Common myeloid progenitor, CD34-positive (primary cell): ENCODE data around the gene PRKCH.
"Not testable (repeated sequence)": the region's sequence is repeated elsewhere in the genome, so short reads cannot be mapped to it uniquely, and the experiment has no call there.

Experiments used
- CTCF ChIA-PET: fragments of 350-600 bp; sonication (Branson Sonifier 250); formaldehyde crosslinking; loops from one replicate; lab custom pipeline; 2021; ENCODE audit warnings: antibody characterized with exemption; lab: Charles Lee
- POLR2A ChIA-PET: fragments of 350-600 bp; sonication (Branson Sonifier 250); formaldehyde crosslinking; loops from one replicate; lab custom pipeline; 2021; ENCODE audit warnings: antibody characterized with exemption; lab: Charles Lee
- DNase-seq, 3 donors: peaks; one replicate each; pipeline versions ENCODE4 v3.0.0 to v3.0.0-alpha.2; 2013
- H3K27ac ChIP-seq, 2 experiments: 1 replicate in 1 of 2; 2 replicates in 1 of 2; pipeline ENCODE4 v1.7.0; 2013; ENCODE audit warnings: inconsistent platforms in 2 of 2, low read length in 2 of 2, mild to moderate bottlenecking in 2 of 2, low read depth in 1 of 2, moderate library complexity in 1 of 2; ENCODE audit not compliant: severe bottlenecking in 2 of 2, insufficient read depth in 1 of 2, poor library complexity in 1 of 2
- H3K27me3 ChIP-seq, 5 experiments: replicated peaks in 2 of 5; 1 replicate in 3 of 5; 2 replicates in 2 of 5; pipeline versions ENCODE4 v1.6.1 to v1.7.0; 2013; ENCODE audit warnings: low read length in 4 of 5, mild to moderate bottlenecking in 2 of 5, moderate library complexity in 2 of 5, inconsistent platforms in 1 of 5; ENCODE audit not compliant: insufficient read depth in 5 of 5, control insufficient read depth in 4 of 5
- H3K36me3 ChIP-seq, 4 experiments: 1 replicate in 2 of 4; 2 replicates in 2 of 4; pipeline versions ENCODE4 v1.6.1 to v1.7.0; 2013; ENCODE audit warnings: low read length in 3 of 4, control low read depth in 1 of 4, mild to moderate bottlenecking in 1 of 4; ENCODE audit not compliant: control insufficient read depth in 4 of 4, insufficient read depth in 4 of 4
- H3K4me1 ChIP-seq, 4 experiments: 1 replicate in 3 of 4; 2 replicates in 1 of 4; pipeline versions ENCODE4 v1.6.1 to v1.7.1; 2013; ENCODE audit warnings: low read length in 3 of 4, mild to moderate bottlenecking in 3 of 4, control low read depth in 1 of 4, inconsistent platforms in 1 of 4, moderate library complexity in 1 of 4; ENCODE audit not compliant: control insufficient read depth in 4 of 4, insufficient read depth in 4 of 4; ENCODE audit errors: control extremely low read depth in 1 of 4
- H3K4me3 ChIP-seq, 7 experiments: 1 replicate in 4 of 7; 2 replicates in 3 of 7; pipeline versions ENCODE4 v1.5.1 to v1.7.0; 2013; ENCODE audit warnings: mild to moderate bottlenecking in 7 of 7, low read length in 6 of 7, moderate library complexity in 6 of 7, inconsistent platforms in 2 of 7, low read depth in 2 of 7, control low read depth in 1 of 7; ENCODE audit not compliant: insufficient read depth in 4 of 7, control insufficient read depth in 1 of 7; ENCODE audit errors: extremely low read depth in 1 of 7
- H3K9me3 ChIP-seq, 5 experiments: 1 replicate in 4 of 5; 2 replicates in 1 of 5; pipeline versions ENCODE4 v1.6.1 to v1.7.1; 2013; ENCODE audit warnings: low read length in 4 of 5, mild to moderate bottlenecking in 2 of 5, inconsistent platforms in 1 of 5, low read depth in 1 of 5, moderate library complexity in 1 of 5; ENCODE audit not compliant: control insufficient read depth in 4 of 5, insufficient read depth in 2 of 5; ENCODE audit errors: control extremely low read depth in 1 of 5
- WGBS: methylation state at CpG from one replicate; pipeline ENCODE4 v1.1.5; 2013; ENCODE audit not compliant: insufficient coverage; 5-methylcytosine and 5-hydroxymethylcytosine counted together

The PRKCH gene

DNA sequence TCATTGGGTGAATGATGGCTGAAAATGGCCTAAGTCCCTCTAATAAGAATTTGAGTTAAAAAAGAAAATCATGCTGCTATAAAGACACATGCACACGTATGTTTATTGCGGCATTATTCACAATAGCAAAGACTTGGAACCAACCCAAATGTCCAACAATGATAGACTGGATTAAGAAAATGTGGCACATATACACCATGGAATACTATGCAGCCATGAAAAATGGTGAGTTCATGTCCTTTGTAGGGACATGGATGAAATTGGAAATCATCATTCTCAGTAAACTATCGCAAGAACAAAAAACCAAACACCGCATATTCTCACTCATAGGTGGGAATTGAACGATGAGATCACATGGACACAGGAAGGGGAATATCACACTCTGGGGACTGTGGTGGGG, 208.0 kb downstream of the PRKCH start:
- H3K27ac ChIP-seq, CTCF ChIA-PET, H3K27me3 ChIP-seq, POLR2A ChIA-PET, DNase-seq, H3K4me3 ChIP-seq, H3K9me3 ChIP-seq: not testable (repeated sequence)
- Histone ChIP-seq H3K4me1 (peaks cover 10 to 41% (median 31%) of the 10 kb centered on the region in 4 experiments), H3K36me3 (peaks cover 0 to 28% (median 6%) of the 10 kb centered on the region in 4 experiments)
- no CpG with 5 or more reads among the region's 5 CpGs for WGBS

DNA sequence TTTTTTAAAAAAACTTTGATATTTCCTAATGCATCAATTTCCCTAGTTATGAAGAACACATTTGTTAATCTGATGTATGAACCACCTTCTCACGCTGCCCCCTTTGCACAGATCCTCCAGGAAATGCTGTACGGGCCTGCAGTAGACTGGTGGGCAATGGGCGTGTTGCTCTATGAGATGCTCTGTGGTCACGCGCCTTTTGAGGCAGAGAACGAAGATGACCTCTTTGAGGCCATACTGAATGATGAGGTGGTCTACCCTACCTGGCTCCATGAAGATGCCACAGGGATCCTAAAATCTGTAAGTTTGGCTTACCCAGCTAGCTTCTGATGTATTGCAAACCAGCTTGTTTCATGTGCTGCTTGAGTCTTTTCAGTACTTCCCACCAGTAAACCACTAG, 208.9 kb downstream of the PRKCH start:
- ChIA-PET CTCF (interaction anchor here (0.8 kb wide), 1 partner anchor 11 kb away, joined by 5 read pairs; no protein-coding TSS in a partner anchor), POLR2A (no interaction called here)
- WGBS = 80% methylated on average over 5 of the region's 6 CpGs
- H3K4me3 ChIP-seq = no peak overlapping the region
- H3K9me3 ChIP-seq = no peaks in the 10 kb centered on the region
- no peaks in the 10 kb centered on the region for H3K27me3 ChIP-seq
- no peak for DNase-seq
- peaks cover 7 to 32% (median 23%) of the 10 kb centered on the region in 4 experiments for H3K4me1 ChIP-seq
- no peak overlapping the region for H3K27ac ChIP-seq
- H3K36me3 ChIP-seq = peaks cover 0 to 36% (median 6%) of the 10 kb centered on the region in 4 experiments

DNA sequence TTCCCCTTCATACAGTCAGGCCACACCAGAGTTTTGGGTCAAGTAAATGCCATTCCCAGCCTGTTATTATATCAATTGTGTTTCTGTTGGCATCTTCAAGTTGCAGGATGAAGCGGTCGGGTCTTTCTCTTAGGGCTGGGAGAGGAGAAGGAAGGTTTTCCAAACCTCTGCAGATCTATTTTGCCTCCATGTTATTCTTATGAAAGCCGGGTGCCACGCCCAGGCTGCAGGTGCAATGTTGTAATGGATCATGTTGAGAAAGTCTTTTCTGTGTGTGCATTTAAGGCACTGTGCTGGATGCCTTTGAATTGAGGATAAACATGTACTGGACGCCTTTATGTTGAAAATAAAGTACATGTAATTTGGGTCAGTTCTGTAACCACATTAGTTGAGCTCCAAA, 209.5 kb downstream of the PRKCH start:
- Histone ChIP-seq H3K4me3 (no peak overlapping the region), H3K9me3 (no peaks in the 10 kb centered on the region), H3K27ac (no peak overlapping the region), H3K4me1 (peaks cover 6 to 26% (median 17%) of the 10 kb centered on the region in 4 experiments), H3K36me3 (peaks cover 0 to 42% (median 6%) of the 10 kb centered on the region in 4 experiments), H3K27me3 (no peaks in the 10 kb centered on the region)
- ChIA-PET CTCF (interaction anchor here (0.8 kb wide), 1 partner anchor 11 kb away, joined by 5 read pairs; no protein-coding TSS in a partner anchor), POLR2A (no interaction called here)
- 100% methylated on average over 1 of the region's 5 CpGs for WGBS
- no peak for DNase-seq

- 56% methylated on average over 2 of the region's 5 CpGs for WGBS
- DNase-seq = no peak
- H3K27ac ChIP-seq = no peak overlapping the region
- no peaks in the 10 kb centered on the region for H3K27me3 ChIP-seq
- no peaks in the 10 kb centered on the region for H3K9me3 ChIP-seq
- H3K36me3 ChIP-seq = peaks cover 0 to 43% (median 6%) of the 10 kb centered on the region in 4 experiments
- CTCF ChIA-PET = no interaction called here
- H3K4me3 ChIP-seq = no peak overlapping the region
- peaks cover 6 to 20% (median 11%) of the 10 kb centered on the region in 4 experiments for H3K4me1 ChIP-seq
- POLR2A ChIA-PET = no interaction called here
These were observed 210.2 kb downstream of the PRKCH start for GRCh38 chr14:61531465-61532122.

DNA sequence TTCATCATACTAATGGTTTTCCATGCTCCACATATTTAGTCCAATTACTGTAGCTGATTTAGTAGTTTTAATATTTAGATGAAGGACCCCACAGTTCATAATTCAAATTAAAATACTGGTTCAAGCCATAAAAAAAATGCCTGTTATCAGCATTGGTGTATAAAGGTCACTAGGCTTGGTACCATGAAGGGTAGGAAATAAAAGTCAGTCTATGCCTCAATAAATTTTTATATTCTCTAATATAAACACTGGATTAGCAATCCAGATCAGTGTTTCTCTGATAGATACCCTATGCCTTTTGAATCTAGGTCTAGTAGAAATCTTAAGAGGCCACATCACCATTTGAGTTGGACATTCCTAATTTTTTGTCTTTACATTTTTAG, 210.7 kb downstream of the PRKCH start:
- Histone ChIP-seq H3K9me3 (no peaks in the 10 kb centered on the region), H3K27ac (no peak overlapping the region), H3K4me1 (peaks cover 5 to 15% (median 8%) of the 10 kb centered on the region in 4 experiments), H3K27me3 (no peaks in the 10 kb centered on the region), H3K4me3 (no peak overlapping the region), H3K36me3 (peaks cover 0 to 43% (median 6%) of the 10 kb centered on the region in 4 experiments)
- POLR2A ChIA-PET = no interaction called here
- no peak for DNase-seq
- CTCF ChIA-PET = interaction anchor here (0.6 to 1.3 kb wide), 3 partner anchors 9 to 10 kb away, joined by 3 read pairs; no protein-coding TSS in a partner anchor

- no peak for DNase-seq
- no peaks in the 10 kb centered on the region for H3K27me3 ChIP-seq
- no peaks in the 10 kb centered on the region for H3K9me3 ChIP-seq
- ChIA-PET CTCF (interaction anchor here (0.6 to 1.3 kb wide), 3 partner anchors 9 to 11 kb away, joined by 3 read pairs; no protein-coding TSS in a partner anchor), POLR2A (no interaction called here)
- peaks cover 3 to 14% (median 9%) of the 10 kb centered on the region in 4 experiments for H3K4me1 ChIP-seq
- peaks cover 0 to 46% (median 9%) of the 10 kb centered on the region in 4 experiments for H3K36me3 ChIP-seq
- no peak overlapping the region for H3K4me3 ChIP-seq
- H3K27ac ChIP-seq = no peak overlapping the region
- 80% methylated on average over 5 of the region's 6 CpGs for WGBS
These were observed 211.4 kb downstream of the PRKCH start for GRCh38 chr14:61532763-61533162.

GRCh38 chr14:61533513-61534255, 212.3 kb downstream of the PRKCH start:
- ChIA-PET POLR2A (no interaction called here), CTCF (interaction anchor here (0.6 to 1.3 kb wide), 5 partner anchors 10 to 58 kb away, joined by 3 read pairs; no protein-coding TSS in a partner anchor)
- peaks cover 0 to 50% (median 9%) of the 10 kb centered on the region in 4 experiments for H3K36me3 ChIP-seq

More at GRCh38 chr14:61533513-61534255, 212.3 kb downstream of the PRKCH start:
- no peak for DNase-seq
- 100% methylated on average over 3 of the region's 4 CpGs for WGBS
- H3K27ac ChIP-seq = no peak overlapping the region
- peaks cover 3 to 12% (median 9%) of the 10 kb centered on the region in 4 experiments for H3K4me1 ChIP-seq
- no peaks in the 10 kb centered on the region for H3K9me3 ChIP-seq
- H3K27me3 ChIP-seq = no peaks in the 10 kb centered on the region
- no peak overlapping the region for H3K4me3 ChIP-seq
